ENCODE results near the gene PIGU.

DNA sequence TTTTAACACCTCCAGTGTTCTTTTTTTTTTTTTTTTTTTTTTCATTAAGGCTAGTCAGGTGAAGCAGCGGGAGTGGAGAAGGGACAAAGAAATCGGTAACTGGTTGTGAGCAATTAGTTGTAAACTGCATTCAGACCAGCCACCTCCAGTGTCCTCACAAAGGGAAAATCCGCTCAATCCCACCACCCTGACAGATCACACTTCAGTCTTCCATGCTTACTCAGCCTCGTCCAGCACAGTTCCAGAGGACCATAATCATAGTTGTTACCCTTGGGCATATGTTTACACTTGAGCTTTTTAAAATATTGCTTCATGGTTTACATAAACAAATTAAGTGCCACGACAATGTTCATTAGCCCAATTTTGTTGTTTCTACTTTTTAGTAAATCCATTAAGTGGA, 150.4 kb downstream of the PIGU start:
- TF ChIP-seq, protein P1, sequence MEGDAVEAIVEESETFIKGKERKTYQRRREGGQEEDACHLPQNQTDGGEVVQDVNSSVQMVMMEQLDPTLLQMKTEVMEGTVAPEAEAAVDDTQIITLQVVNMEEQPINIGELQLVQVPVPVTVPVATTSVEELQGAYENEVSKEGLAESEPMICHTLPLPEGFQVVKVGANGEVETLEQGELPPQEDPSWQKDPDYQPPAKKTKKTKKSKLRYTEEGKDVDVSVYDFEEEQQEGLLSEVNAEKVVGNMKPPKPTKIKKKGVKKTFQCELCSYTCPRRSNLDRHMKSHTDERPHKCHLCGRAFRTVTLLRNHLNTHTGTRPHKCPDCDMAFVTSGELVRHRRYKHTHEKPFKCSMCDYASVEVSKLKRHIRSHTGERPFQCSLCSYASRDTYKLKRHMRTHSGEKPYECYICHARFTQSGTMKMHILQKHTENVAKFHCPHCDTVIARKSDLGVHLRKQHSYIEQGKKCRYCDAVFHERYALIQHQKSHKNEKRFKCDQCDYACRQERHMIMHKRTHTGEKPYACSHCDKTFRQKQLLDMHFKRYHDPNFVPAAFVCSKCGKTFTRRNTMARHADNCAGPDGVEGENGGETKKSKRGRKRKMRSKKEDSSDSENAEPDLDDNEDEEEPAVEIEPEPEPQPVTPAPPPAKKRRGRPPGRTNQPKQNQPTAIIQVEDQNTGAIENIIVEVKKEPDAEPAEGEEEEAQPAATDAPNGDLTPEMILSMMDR (IDR thresholded peaks at IDR 0.05 in 2 of 3, conservative IDR thresholded peaks at IDR 0.05 in 1 of 3; ENCODE audit: borderline replicate concordance in 1 of 3, insufficient read depth in 1 of 3, low read depth in 2 of 3, low read length in 2 of 3): no peak
- no peak for TF ChIP-seq ELF1 (IDR thresholded peaks at IDR 0.05; ENCODE audit: borderline replicate concordance, low read depth)
- TF ChIP-seq EGR1 (IDR thresholded peaks at IDR 0.05; ENCODE audit: low read depth): no peak
- no peak for TF ChIP-seq CEBPB (IDR thresholded peaks at IDR 0.05; ENCODE audit: low read depth)
- no peak for TF ChIP-seq RAD21 (IDR thresholded peaks at IDR 0.05; ENCODE audit: low read depth)
